Stimulated activated CD4-positive, alpha-beta T cell treated with anti-CD3 and anti-CD28 coated beads, Interleukin-1b, Interleukin-23, amount 100 ng/mL, for 24 hours (primary cell): Measurements from ENCODE around the gene DUX4.
"Not testable (repeated sequence)": the region's sequence is repeated elsewhere in the genome, so short reads cannot be mapped to it uniquely, and the experiment has no call there.

ENCODE experiments used
- DNase-seq, 4 experiments: peaks; one replicate each; pipeline ENCODE4 v3.0.0-alpha.2; 2020; ENCODE audit warnings: low read depth in 4 of 4, low spot score in 1 of 4

Gene DUX4

GRCh38 chr4:190173428-190173827, at the start of gene DUX4:
DUX4 (plus strand) TSS chr4:190173774; CDS start chr4:190173774, 0 bp downstream.
- not testable (repeated sequence) for DNase-seq

GRCh38 chr4:190175436-190175835, 1.9 kb downstream of the DUX4 start:
- DNase-seq: not testable (repeated sequence)

- DNase-seq: not testable (repeated sequence)
Measured at GRCh38 chr4:190177727-190178605, 4.4 kb downstream of the DUX4 start.

GRCh38 chr4:190178606-190178990, 5.0 kb downstream of the DUX4 start:
- DNase-seq: not testable (repeated sequence)

GRCh38 chr4:190179030-190179739, 5.6 kb downstream of the DUX4 start:
- DNase-seq: not testable (repeated sequence)

- not testable (repeated sequence) for DNase-seq
Measured at GRCh38 chr4:190179740-190180094, 6.1 kb downstream of the DUX4 start.

GRCh38 chr4:190180947-190181346, 7.4 kb downstream of the DUX4 start:
- not testable (repeated sequence) for DNase-seq

- DNase-seq: not testable (repeated sequence)
Measured at GRCh38 chr4:190181481-190182100, 8.0 kb downstream of the DUX4 start.

GRCh38 chr4:190203510-190203909, 29.9 kb downstream of the DUX4 start:
- DNase-seq: not testable (repeated sequence)
